HepG2 (cell line): Measurements from ENCODE around the gene SAMM50. TPM values are rescaled to one million over a fixed set of nuclear protein-coding genes. Genes with fewer than 3 reads are reported as not detected.

Experiments used
- ATAC-seq: fragments of 200-7000 bp; cut with Tn5 transposase; 3 replicates; pipeline ENCODE4 v1.9.1; 2020; ENCODE audit warnings: mild to moderate bottlenecking, moderate library complexity
- BruUV-seq: library from RNA; stranded (reverse); fragments of 400-500 nt; replicated peaks from 2 replicates; lab custom pipeline; 2021; lab: Mats Ljungman, UMichigan
- CTCF ChIA-PET: fragments of 300-600 bp; formaldehyde crosslinking; extraction: SDS; loops from one replicate; lab custom pipeline; 2021; ENCODE audit warnings: low total read pairs, inconsistent platforms, low intra/inter-chr PET ratio; lab: Yijun Ruan, JAX
- POLR2A ChIA-PET: fragments of 350-600 bp; sonication (Branson Sonifier 250); formaldehyde crosslinking; loops from one replicate; lab custom pipeline; 2020; ENCODE audit warnings: antibody characterized with exemption, inconsistent platforms; lab: Yijun Ruan, JAX
- DNase-seq: peaks from one replicate; pipeline ENCODE4 v3.0.0-alpha.2; 2015; ENCODE audit warnings: low spot score
- FAIRE-seq: peaks from 3 replicates; lab custom pipeline; 2011; peaks lifted over from hg19 to GRCh38; lab: Jason Lieb, UNC
- H2AFZ ChIP-seq: one replicate; pipeline ENCODE4 v1.6.1; 2011; ENCODE audit warnings: low read length, inconsistent platforms
- H3K27ac ChIP-seq: fragments of 300-600 bp; 3 replicates; pipeline ENCODE4 v1.8.0; 2011; ENCODE audit warnings: mixed run types, mild to moderate bottlenecking, mixed read lengths, low read length, inconsistent platforms; ENCODE audit not compliant: insufficient read depth; ENCODE audit errors: extremely low read length
- H3K27me3 ChIP-seq, 2 experiments: fragments of 200-600 bp in 1 of 2; 2 replicates in 1 of 2; 3 replicates in 1 of 2; pipeline versions ENCODE4 v1.6.0 to v1.8.0; 2011; ENCODE audit warnings: low read length in 2 of 2, mild to moderate bottlenecking in 2 of 2, moderate library complexity in 2 of 2, inconsistent platforms in 1 of 2; ENCODE audit not compliant: insufficient read depth in 2 of 2, control insufficient read depth in 1 of 2
- H3K36me3 ChIP-seq, 2 experiments: fragments of 200-600 bp in 1 of 2; replicated peaks in 1 of 2; 2 replicates in 1 of 2; 3 replicates in 1 of 2; pipeline versions ENCODE4 v1.5.1 to v1.8.0; 2011; ENCODE audit warnings: low read length in 2 of 2, inconsistent platforms in 1 of 2; ENCODE audit not compliant: insufficient read depth in 2 of 2, control insufficient read depth in 1 of 2
- H3K4me1 ChIP-seq: 2 replicates; pipeline ENCODE4 v1.5.1; 2012; ENCODE audit warnings: low read length, inconsistent platforms; ENCODE audit not compliant: insufficient read depth
- H3K4me2 ChIP-seq: 2 replicates; pipeline ENCODE4 v1.6.0; 2011; ENCODE audit warnings: low read depth, low read length, inconsistent platforms
- H3K4me3 ChIP-seq, 3 experiments: fragments of 200-600 bp in 1 of 3; sonication (generic), shearing (Covaris generic) in 1 of 3; replicated peaks in 1 of 3; 2 replicates each; pipeline ENCODE4 v1.5.1; 2011 to 2016; ENCODE audit warnings: low read length in 3 of 3, inconsistent platforms in 2 of 3, low read depth in 2 of 3, mild to moderate bottlenecking in 2 of 3, control low read depth in 1 of 3, mixed read lengths in 1 of 3; ENCODE audit not compliant: insufficient read depth in 1 of 3
- H3K79me2 ChIP-seq: one replicate; pipeline ENCODE4 v1.6.1; 2011; ENCODE audit warnings: low read length, inconsistent platforms; ENCODE audit not compliant: insufficient read depth
- H3K9ac ChIP-seq: 2 replicates; pipeline ENCODE4 v1.6.0; 2011; ENCODE audit warnings: mild to moderate bottlenecking, low read depth, low read length, inconsistent platforms; ENCODE audit not compliant: insufficient read depth
- H3K9me3 ChIP-seq: 2 replicates; pipeline ENCODE4 v1.5.1; 2012; ENCODE audit warnings: mild to moderate bottlenecking, low read length
- H4K20me1 ChIP-seq: 2 replicates; pipeline ENCODE4 v1.6.0; 2011; ENCODE audit warnings: inconsistent platforms, mild to moderate bottlenecking, low read length, moderate library complexity; ENCODE audit not compliant: insufficient read depth
- ATM ChIP-seq: fragments of 450-650 bp; IDR thresholded peaks from 2 replicates; pipeline ENCODE4 v1.7.1; 2017; ENCODE audit warnings: mild to moderate bottlenecking, borderline replicate concordance
- CHD4 ChIP-seq: fragments of 200-600 bp; sonication (generic); IDR thresholded peaks from 2 replicates; pipeline ENCODE4 v1.7.0; 2017; ENCODE audit warnings: mild to moderate bottlenecking, low read length, borderline replicate concordance
- GPN1 ChIP-seq: sonication (generic); formaldehyde crosslinking; IDR thresholded peaks from 2 replicates; pipeline ENCODE4 v1.5.1; 2020; ENCODE audit warnings: missing genetic modification reagents, borderline replicate concordance
- HNRNPK ChIP-seq: fragments of 200-400 bp; formaldehyde crosslinking; IDR thresholded peaks from 2 replicates; pipeline ENCODE4 v1.6.1; 2018; ENCODE audit warnings: low read length, low read depth, moderate library complexity, mild to moderate bottlenecking; ENCODE audit not compliant: poor library complexity, severe bottlenecking
- IRF2 ChIP-seq: IDR thresholded peaks from 2 replicates; pipeline ENCODE4 v1.6.1; 2018; ENCODE audit warnings: missing genetic modification reagents, missing compliant biosample characterization
- KDM5A ChIP-seq: fragments of 200-600 bp; sonication (generic); IDR thresholded peaks from 2 replicates; pipeline ENCODE4 v1.7.0; 2018; ENCODE audit warnings: antibody characterized with exemption, mild to moderate bottlenecking, low read length, borderline replicate concordance
- MIER2 ChIP-seq: IDR thresholded peaks from 2 replicates; pipeline ENCODE4 v1.6.1; 2016; ENCODE audit warnings: missing biosample characterization, missing genetic modification reagents
- MIXL1 ChIP-seq: IDR thresholded peaks from 2 replicates; pipeline ENCODE4 v1.6.1; 2016
- RBM39 ChIP-seq: fragments of 200-400 bp; formaldehyde crosslinking; IDR thresholded peaks from one replicate; pipeline ENCODE4 v1.6.1; 2018; ENCODE audit warnings: antibody characterized with exemption, mild to moderate bottlenecking, low read depth, low read length; ENCODE audit not compliant: poor library complexity, severe bottlenecking
- RFX3 ChIP-seq: IDR thresholded peaks from 2 replicates; pipeline ENCODE4 v1.6.1; 2016; ENCODE audit warnings: missing biosample characterization, missing genetic modification reagents
- SNAI1 ChIP-seq: sonication (generic); formaldehyde crosslinking; IDR thresholded peaks from 2 replicates; pipeline ENCODE4 v1.5.0; 2020; ENCODE audit warnings: mild to moderate bottlenecking, missing genetic modification reagents, borderline replicate concordance
- STAG1 ChIP-seq: sonication (generic); formaldehyde crosslinking; IDR thresholded peaks from 2 replicates; pipeline ENCODE4 v1.4.0; 2020; ENCODE audit warnings: missing genetic modification reagents
- TFDP2 ChIP-seq: sonication (generic); formaldehyde crosslinking; IDR thresholded peaks from 2 replicates; pipeline ENCODE4 v1.4.0; 2020; ENCODE audit warnings: missing genetic modification reagents
- ZNF281 ChIP-seq: sonication (generic); formaldehyde crosslinking; IDR thresholded peaks from 2 replicates; pipeline ENCODE4 v1.4.0; 2020; ENCODE audit warnings: missing genetic modification reagents, borderline replicate concordance
- ZNF550 ChIP-seq: sonication (generic); formaldehyde crosslinking; IDR thresholded peaks from 2 replicates; pipeline ENCODE4 v1.4.0; 2020; ENCODE audit warnings: mild to moderate bottlenecking, missing genetic modification reagents, borderline replicate concordance
- ZNF7 ChIP-seq: IDR thresholded peaks from 2 replicates; pipeline ENCODE4 v1.6.1; 2016; ENCODE audit warnings: missing biosample characterization, missing genetic modification reagents
- ZNF782 ChIP-seq: sonication (generic); formaldehyde crosslinking; IDR thresholded peaks from 2 replicates; pipeline ENCODE4 v1.4.0; 2020; ENCODE audit warnings: missing genetic modification reagents, mild to moderate bottlenecking, borderline replicate concordance
- ZNF839 ChIP-seq: sonication (generic); formaldehyde crosslinking; IDR thresholded peaks from 2 replicates; pipeline ENCODE4 v1.4.0; 2020; ENCODE audit warnings: missing genetic modification reagents, mild to moderate bottlenecking, borderline replicate concordance
- WGBS: methylation state at CpG from one replicate; pipeline ENCODE4 v1.1.6; 2017; ENCODE audit warnings: low lambda C conversion rate; 5-methylcytosine and 5-hydroxymethylcytosine counted together
- in situ Hi-C: cut with HindIII; loops from 2 replicates; pipeline ENCODE4 v1.10.0; 2017; ENCODE audit warnings: low pct_unique_long_range_greater_than_20kb; ENCODE audit not compliant: extremely low pct_ligation_motif_present
- intact Hi-C: fragments of 100-400 bp; cut with micrococcal nuclease; formaldehyde crosslinking; loops from one replicate; pipeline ENCODE4 v1.10.0; 2022; ENCODE audit not compliant: unreplicated experiment
- polyA plus RNA-seq, 8 experiments: library from polyadenylated mRNA; depleted of rRNA in 3 of 8; stranded (reverse) in 7 of 8; unstranded in 1 of 8; fragments of >200 nt; fragmentation: Illumina TruSeq in 4 of 8; extraction: Trizol in 4 of 8; gene quantifications; 2 replicates each; pipeline versions ENCODE4 v1.2.1 to v1.2.3, GENCODE V29; 2011 to 2016; ENCODE audit warnings: low read depth in 4 of 8, missing spikeins in 1 of 8, mixed read lengths in 1 of 8; ENCODE audit not compliant: insufficient read depth in 1 of 8
- total RNA-seq, 5 experiments: library from RNA; depleted of rRNA; stranded (reverse); fragments of >200 nt; fragmentation: Illumina TruSeq; extraction: Trizol; gene quantifications; 2 replicates each; pipeline ENCODE4 v1.2.3, GENCODE V29; 2016; ENCODE audit warnings: low read depth in 1 of 5
- TF ChIP-seq, protein P1 (sequence below): sonication (generic); formaldehyde crosslinking; IDR thresholded peaks from 2 replicates; pipeline ENCODE4 v1.5.1; 2020; ENCODE audit warnings: missing genetic modification reagents, mild to moderate bottlenecking, borderline replicate concordance
- TF ChIP-seq, protein P2 (sequence below): sonication (generic); formaldehyde crosslinking; IDR thresholded peaks from 2 replicates; pipeline ENCODE4 v1.8.1; 2023; ENCODE audit warnings: mild to moderate bottlenecking, missing genetic modification reagents

The SAMM50 gene
- total and polyA plus RNA-seq, 2 of the 13 experiments (the other 11 are each of a cell fraction or from before 2014, with no cell fraction given) = 34.7 to 63.4 TPM

DNA sequence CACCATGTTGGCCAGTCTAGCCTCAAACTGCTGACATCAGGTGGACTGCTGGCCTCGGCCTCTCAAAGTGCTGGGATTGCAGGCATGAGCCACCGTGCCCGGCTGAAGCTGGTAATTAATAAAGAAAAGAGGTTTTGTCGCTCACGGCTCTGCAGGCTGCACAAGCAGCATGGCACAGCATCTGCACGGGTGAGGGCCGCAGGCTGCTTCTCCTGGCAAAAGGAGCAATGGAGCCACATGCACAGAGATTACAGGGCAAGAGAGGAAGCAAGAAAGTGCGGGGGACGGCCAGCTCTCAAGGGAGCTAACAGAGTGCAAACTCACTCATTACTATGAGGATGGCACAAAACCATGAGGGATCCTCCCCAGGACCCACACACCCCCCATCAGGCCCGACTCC is 64.2 kb downstream of the SAMM50 start:
- no peak overlapping the region for H3K4me2 ChIP-seq
- in situ Hi-C loops (no loop called here), intact Hi-C loops (no loop called here)
- H3K9ac ChIP-seq = no peak overlapping the region
- TF ChIP-seq, protein P1, sequence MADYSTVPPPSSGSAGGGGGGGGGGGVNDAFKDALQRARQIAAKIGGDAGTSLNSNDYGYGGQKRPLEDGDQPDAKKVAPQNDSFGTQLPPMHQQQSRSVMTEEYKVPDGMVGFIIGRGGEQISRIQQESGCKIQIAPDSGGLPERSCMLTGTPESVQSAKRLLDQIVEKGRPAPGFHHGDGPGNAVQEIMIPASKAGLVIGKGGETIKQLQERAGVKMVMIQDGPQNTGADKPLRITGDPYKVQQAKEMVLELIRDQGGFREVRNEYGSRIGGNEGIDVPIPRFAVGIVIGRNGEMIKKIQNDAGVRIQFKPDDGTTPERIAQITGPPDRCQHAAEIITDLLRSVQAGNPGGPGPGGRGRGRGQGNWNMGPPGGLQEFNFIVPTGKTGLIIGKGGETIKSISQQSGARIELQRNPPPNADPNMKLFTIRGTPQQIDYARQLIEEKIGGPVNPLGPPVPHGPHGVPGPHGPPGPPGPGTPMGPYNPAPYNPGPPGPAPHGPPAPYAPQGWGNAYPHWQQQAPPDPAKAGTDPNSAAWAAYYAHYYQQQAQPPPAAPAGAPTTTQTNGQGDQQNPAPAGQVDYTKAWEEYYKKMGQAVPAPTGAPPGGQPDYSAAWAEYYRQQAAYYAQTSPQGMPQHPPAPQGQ (CRISPR knock-in tag) = no peak
- TF ChIP-seq RFX3 (CRISPR knock-in tag) = no peak
- no peak for TF ChIP-seq ATM
- no peak for TF ChIP-seq SNAI1
- no peak for TF ChIP-seq MIXL1 (CRISPR knock-in tag)
- TF ChIP-seq ZNF281 (CRISPR knock-in tag) = no peak
- no peak for TF ChIP-seq ZNF839 (CRISPR knock-in tag)
- TF ChIP-seq HNRNPK = no peak
- TF ChIP-seq KDM5A = no peak
- no peak for TF ChIP-seq RBM39
- TF ChIP-seq GPN1 (CRISPR knock-in tag) = no peak
- no peak for TF ChIP-seq IRF2 (CRISPR knock-in tag)
- no peak for TF ChIP-seq ZNF7 (CRISPR knock-in tag)
- no peak for TF ChIP-seq CHD4
- no peak for TF ChIP-seq MIER2 (CRISPR knock-in tag)
- no peak for TF ChIP-seq ZNF782
- TF ChIP-seq, protein P2, sequence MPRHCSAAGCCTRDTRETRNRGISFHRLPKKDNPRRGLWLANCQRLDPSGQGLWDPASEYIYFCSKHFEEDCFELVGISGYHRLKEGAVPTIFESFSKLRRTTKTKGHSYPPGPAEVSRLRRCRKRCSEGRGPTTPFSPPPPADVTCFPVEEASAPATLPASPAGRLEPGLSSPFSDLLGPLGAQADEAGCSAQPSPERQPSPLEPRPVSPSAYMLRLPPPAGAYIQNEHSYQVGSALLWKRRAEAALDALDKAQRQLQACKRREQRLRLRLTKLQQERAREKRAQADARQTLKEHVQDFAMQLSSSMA (CRISPR knock-in tag) = no peak
- TF ChIP-seq ZNF550 (CRISPR knock-in tag) = no peak
- no peak for TF ChIP-seq STAG1
- no peak for TF ChIP-seq TFDP2 (CRISPR knock-in tag)
- 72% methylated on average over 10 of the region's 10 CpGs for WGBS
- FAIRE-seq (no peak), DNase-seq (no peak), ATAC-seq (no peak)
- no peaks in the 10 kb centered on the region for H3K79me2 ChIP-seq
- ChIA-PET POLR2A (no interaction called here), CTCF (no interaction called here)
- no peaks in the 10 kb centered on the region for H4K20me1 ChIP-seq
- H3K36me3 ChIP-seq = no peaks in the 10 kb centered on the region
- no peaks in the 10 kb centered on the region for H3K9me3 ChIP-seq
- no peak overlapping the region for H3K27ac ChIP-seq
- no TSS peak for BruUV-seq
- no peak overlapping the region for H3K4me3 ChIP-seq
- H3K27me3 ChIP-seq = peaks cover 0 to 4% of the 10 kb centered on the region in 2 experiments; a peak in 1 of 5 replicates
- H3K4me1 ChIP-seq = peaks cover 5% of the 10 kb centered on the region
- no peak overlapping the region for H2AFZ ChIP-seq
